Subcutaneous adipose tissue (tissue), 4 donors: ENCODE results near the gene CNPY3. TPM values are rescaled to one million over a fixed set of nuclear protein-coding genes. Genes with fewer than 3 reads are reported as not detected.

ENCODE experiments used
- total RNA-seq, 4 donors: library from RNA; depleted of rRNA; stranded (reverse); fragments of >200 nt; gene quantifications; one replicate each; pipeline ENCODE4 v1.1.0, GENCODE V29; 2016
- TF ChIP-seq, protein P1 (sequence below): fragments of 450-650 bp; IDR thresholded peaks from one replicate; pipeline ENCODE4 v1.5.1; 2016; ENCODE audit warnings: low read depth, mild to moderate bottlenecking, control low read depth, antibody characterized with exemption, moderate library complexity

The CNPY3 gene
- total RNA-seq, 4 donors from 2014 or later: 15.0 to 48.3 (median 26.1) TPM

DNA sequence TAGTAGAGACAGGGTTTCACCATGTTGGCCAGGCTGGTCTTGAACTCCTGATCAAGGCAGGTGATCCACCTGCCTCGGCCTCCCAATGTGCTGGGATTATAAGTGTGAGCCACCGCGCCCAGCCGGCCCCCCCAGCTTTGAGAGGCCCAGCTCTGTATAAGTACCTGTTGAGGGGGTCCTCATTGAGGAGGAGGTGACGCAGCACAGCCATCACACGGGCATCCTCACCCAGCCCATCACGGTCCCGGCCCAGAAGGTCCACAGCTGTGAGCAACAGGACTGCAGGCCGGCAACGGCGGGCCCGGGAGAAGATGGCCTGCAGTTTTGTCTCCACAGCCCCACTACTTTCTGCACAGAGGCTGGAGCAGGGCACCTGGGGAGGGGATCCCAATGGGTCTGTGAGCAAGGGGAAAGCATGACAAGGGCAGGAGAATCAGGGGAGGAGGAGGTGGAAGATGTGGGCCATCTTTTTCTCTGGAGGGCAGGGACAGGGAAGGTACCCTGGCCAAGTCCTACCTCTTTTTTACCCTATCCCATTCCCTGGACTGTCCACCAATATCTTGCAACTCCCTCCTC, 38.9 kb downstream of the CNPY3 start:
- TF ChIP-seq, protein P1, sequence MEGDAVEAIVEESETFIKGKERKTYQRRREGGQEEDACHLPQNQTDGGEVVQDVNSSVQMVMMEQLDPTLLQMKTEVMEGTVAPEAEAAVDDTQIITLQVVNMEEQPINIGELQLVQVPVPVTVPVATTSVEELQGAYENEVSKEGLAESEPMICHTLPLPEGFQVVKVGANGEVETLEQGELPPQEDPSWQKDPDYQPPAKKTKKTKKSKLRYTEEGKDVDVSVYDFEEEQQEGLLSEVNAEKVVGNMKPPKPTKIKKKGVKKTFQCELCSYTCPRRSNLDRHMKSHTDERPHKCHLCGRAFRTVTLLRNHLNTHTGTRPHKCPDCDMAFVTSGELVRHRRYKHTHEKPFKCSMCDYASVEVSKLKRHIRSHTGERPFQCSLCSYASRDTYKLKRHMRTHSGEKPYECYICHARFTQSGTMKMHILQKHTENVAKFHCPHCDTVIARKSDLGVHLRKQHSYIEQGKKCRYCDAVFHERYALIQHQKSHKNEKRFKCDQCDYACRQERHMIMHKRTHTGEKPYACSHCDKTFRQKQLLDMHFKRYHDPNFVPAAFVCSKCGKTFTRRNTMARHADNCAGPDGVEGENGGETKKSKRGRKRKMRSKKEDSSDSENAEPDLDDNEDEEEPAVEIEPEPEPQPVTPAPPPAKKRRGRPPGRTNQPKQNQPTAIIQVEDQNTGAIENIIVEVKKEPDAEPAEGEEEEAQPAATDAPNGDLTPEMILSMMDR: no peak

DNA sequence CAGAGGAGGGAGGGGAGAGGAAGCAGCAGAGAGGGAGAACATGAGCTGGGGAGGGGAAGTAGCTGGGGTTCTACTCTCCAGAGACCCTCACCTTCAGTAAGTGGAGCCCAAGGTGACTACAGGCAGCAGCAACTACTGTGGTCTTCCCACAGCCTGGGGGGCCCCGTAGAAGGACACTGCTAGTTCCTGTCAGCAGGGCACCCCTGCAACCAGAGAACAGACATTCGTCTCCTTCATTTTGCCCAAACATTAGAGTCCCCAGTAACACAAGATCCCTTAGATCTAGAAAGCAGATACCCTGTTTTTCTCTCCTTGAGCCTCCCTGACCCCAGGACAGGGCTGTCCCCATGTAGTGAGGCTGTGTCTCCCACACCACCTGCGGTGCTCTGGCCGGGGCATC, 39.5 kb downstream of the CNPY3 start:
- TF ChIP-seq, protein P1: no peak

DNA sequence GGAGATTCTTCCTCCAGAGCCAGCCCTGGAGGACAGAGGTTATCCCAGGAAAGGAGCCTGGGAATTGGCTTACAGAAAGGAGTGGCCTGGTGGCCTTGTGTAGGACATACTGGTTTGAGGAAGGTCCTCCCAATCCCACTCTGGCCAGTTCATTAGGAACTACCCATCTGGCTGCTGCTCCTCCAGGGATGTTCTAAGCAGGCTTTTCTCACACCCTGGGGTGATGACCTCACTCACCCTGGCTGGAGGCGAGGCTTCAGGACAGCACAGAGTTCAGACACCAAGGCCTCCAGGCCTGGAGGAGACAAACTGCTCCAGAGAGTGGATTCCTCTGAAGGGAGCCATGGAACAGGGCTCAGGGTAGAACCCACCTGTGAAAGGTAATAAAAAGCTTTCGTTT, 40.2 kb downstream of the CNPY3 start:
- TF ChIP-seq, protein P1: no peak

DNA sequence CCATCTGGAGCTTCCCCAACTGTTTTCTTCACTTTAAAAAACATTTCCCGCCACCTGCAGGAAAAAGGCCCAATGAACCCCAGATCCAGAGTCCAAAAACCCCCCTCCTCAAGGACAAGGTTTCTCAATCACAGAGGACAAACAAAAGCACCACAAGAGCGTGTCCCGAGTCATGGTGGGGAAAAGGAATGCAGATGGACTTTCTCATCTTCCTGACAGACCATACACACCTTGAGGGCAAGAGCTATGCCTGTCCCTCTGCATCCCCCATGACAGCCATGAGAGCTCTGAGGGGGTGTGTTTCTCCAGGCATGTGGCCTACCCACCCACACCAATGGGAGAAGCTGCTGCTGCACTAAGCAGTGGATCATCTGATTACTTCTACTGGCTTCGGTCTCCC, 40.7 kb downstream of the CNPY3 start:
- TF ChIP-seq, protein P1: no peak

DNA sequence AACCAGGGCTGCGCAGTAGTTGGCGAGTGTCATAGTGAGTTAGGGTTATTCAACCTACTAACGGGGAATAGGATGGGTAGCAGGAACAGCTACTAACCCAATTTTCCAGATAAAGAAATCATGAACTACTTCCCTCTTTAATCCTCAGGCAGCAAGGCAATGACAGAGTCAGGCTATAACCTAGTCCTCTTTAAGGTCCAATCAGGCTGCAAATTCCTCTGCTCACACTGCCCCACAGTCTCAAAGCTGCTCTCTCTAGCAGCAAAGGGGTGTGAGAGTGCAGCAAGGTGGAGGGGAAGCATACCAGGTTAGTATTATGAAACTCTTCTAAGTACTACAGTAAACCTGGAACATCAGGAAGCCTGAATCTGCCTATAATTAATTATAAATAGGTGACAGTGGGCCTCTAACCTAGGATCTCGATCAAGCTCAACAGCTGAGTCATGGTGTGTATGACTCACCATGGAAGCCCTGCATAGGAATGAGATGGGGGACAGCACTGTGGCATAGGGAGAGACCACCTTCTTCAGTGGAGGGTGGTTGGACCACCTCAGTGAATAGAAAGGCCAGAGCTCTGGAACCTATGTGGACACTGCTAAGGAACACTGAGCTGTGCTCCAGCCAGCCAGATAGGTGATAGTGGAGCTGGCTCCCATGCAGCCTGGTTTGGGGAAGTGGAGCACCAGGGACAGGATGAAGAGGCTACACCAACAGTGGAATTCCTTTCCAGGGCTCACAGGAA, 41.8 kb downstream of the CNPY3 start:
- TF ChIP-seq, protein P1: no peak

DNA sequence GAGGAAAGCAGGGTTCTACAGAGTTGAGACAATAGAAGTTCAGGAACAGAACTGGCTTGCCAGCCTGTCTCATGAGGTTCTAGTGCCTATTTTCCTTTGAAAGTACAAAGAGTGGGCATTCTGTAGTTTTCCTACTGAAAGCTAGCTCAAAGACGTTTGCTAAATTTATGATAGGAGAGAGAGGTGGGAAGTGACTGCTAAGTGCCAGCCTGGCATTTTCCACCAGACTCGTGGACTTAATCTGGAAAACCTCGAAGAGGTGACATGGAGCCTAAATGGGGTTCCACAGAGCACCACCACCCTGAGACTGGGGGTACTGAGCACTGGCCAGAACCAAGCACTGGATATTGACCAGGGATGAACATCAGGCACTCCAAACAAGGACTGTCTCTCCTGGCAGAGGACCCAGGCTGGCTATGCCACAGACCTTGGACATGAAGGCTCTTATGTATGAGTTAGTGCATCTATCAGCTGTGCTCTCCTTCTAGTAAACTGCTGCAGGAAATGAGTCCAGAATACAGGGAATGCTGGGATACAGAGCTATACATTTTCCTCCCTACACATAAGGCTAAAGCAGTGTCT, 42.6 kb downstream of the CNPY3 start:
- TF ChIP-seq, protein P1: no peak

DNA sequence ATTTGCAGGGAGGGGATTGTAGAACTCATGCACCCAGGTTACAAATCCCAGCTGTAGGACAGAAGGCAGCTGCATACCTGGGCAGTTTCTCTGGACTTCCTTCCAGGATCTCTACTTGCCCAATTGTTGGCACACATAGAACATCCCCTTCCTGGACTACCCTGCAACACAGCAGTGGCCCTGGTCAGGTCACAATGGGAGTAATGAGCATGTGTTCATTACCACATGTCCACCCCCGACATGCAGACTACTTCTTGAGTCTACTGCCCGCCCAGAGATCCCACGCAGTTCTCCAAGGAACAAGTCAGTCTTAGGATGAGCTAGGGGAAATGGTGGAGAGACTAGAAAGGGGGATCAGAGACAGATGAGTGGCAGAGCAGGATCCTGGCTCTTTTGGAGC, 44.6 kb downstream of the CNPY3 start:
- TF ChIP-seq, protein P1: no peak
